ENCODE data around the gene TATDN2. TPM values are rescaled to one million over a fixed set of nuclear protein-coding genes. Genes with fewer than 3 reads are reported as not detected.

Gene TATDN2
- total RNA-seq, 3 donors from 2014 or later, result 29.8 to 34.9 (median 34.4) TPM

GRCh38 chr3:10240799-10241198 is 7.5 kb upstream of the TATDN2 start:
- no peak for TF ChIP-seq CTCF (IDR thresholded peaks at IDR 0.05)
- ATAC-seq, result no peak
- Histone ChIP-seq H3K9me3 (peaks cover 14% of the 10 kb centered on the region), H3K4me1 (ENCODE audit: low read depth) (no peaks in the 10 kb centered on the region), H3K4me3 (no peak overlapping the region), H3K36me3 (ENCODE audit: low read depth) (no peaks in the 10 kb centered on the region)
- DNase-seq, result no peak
- intact Hi-C loops (cut with DNase I, micrococcal nuclease), result no loop called here

GRCh38 chr3:10242182-10243065 is 5.8 kb upstream of the TATDN2 start:
- ATAC-seq (peak; percentile 87), DNase-seq (peak in 2 of 3 donors; percentile 46 to 61)
- peaks cover 17% of the 10 kb centered on the region for H3K9me3 ChIP-seq
- no peak for TF ChIP-seq CTCF (IDR thresholded peaks at IDR 0.05)
- no peak overlapping the region for H3K4me3 ChIP-seq
- H3K36me3 ChIP-seq (ENCODE audit: low read depth), result no peaks in the 10 kb centered on the region
- no peaks in the 10 kb centered on the region for H3K4me1 ChIP-seq (ENCODE audit: low read depth)
- intact Hi-C loops (cut with DNase I, micrococcal nuclease), result no loop called here

GRCh38 chr3:10244009-10244408 is 4.2 kb upstream of the TATDN2 start:
- TF ChIP-seq CTCF (IDR thresholded peaks at IDR 0.05), result no peak

GRCh38 chr3:10245081-10245712 is 3.1 kb upstream of the TATDN2 start:
- intact Hi-C loops (cut with DNase I, micrococcal nuclease), result no loop called here
- no peaks in the 10 kb centered on the region for H3K36me3 ChIP-seq (ENCODE audit: low read depth)
- DNase-seq (no peak), ATAC-seq (no peak)
- H3K4me3 ChIP-seq, result no peak overlapping the region
- peaks cover 17% of the 10 kb centered on the region for H3K9me3 ChIP-seq
- TF ChIP-seq CTCF (IDR thresholded peaks at IDR 0.05), result no peak
- H3K4me1 ChIP-seq (ENCODE audit: low read depth), result peaks cover 17% of the 10 kb centered on the region

More at GRCh38 chr3:10244009-10244408, 4.2 kb upstream of the TATDN2 start:
- intact Hi-C loops (cut with DNase I, micrococcal nuclease), result no loop called here
- Histone ChIP-seq H3K4me3 (no peak overlapping the region), H3K4me1 (ENCODE audit: low read depth) (peaks cover 6% of the 10 kb centered on the region), H3K9me3 (peaks cover 17% of the 10 kb centered on the region), H3K36me3 (ENCODE audit: low read depth) (no peaks in the 10 kb centered on the region)
- ATAC-seq, result no peak
- no peak for DNase-seq

GRCh38 chr3:10247679-10248183 is 528 bp upstream of the TATDN2 start:
- DNase-seq, result no peak

More at GRCh38 chr3:10247679-10248183, 528 bp upstream of the TATDN2 start:
- peak overlapping the region; percentile 85 for H3K4me3 ChIP-seq
- peaks cover 25% of the 10 kb centered on the region for H3K4me1 ChIP-seq (ENCODE audit: low read depth)
- no peaks in the 10 kb centered on the region for H3K36me3 ChIP-seq (ENCODE audit: low read depth)
- TF ChIP-seq CTCF (IDR thresholded peaks at IDR 0.05), result no peak
- intact Hi-C loops (cut with DNase I, micrococcal nuclease), result no loop called here
- H3K9me3 ChIP-seq, result peaks cover 17% of the 10 kb centered on the region
- ATAC-seq, result no peak
